HK-2 (cell line): ENCODE data around the gene DUSP11.
"Not testable (repeated sequence)": the region's sequence is repeated elsewhere in the genome, so short reads cannot be mapped to it uniquely, and the experiment has no call there.

Experiments used
- DNase-seq: peaks from one replicate; pipeline ENCODE4 v3.0.0-alpha.2; 2018; ENCODE audit not compliant: unreplicated experiment

DUSP11 gene

GRCh38 chr2:73717695-73718094 lies 62.2 kb downstream of the DUSP11 start:
- DNase-seq, result not testable (repeated sequence)

DNA sequence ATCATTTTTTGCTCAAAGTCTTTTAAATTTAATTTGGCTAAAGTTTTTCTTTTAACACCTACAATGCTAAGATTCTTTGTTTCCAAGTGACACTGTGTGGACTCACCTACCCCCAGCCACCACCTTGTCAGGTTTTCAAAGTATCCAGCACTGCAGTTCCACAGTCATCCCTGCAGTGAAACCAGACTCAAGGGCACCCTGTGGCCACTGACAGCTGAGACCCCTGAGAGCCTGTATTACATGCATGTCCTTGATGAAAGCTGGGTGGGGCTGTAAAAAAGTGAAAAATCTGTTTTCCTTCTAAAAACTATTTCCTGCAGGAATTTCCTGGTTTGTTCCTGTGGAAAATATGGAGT lies 62.7 kb downstream of the DUSP11 start:
- no peak for DNase-seq

DNA sequence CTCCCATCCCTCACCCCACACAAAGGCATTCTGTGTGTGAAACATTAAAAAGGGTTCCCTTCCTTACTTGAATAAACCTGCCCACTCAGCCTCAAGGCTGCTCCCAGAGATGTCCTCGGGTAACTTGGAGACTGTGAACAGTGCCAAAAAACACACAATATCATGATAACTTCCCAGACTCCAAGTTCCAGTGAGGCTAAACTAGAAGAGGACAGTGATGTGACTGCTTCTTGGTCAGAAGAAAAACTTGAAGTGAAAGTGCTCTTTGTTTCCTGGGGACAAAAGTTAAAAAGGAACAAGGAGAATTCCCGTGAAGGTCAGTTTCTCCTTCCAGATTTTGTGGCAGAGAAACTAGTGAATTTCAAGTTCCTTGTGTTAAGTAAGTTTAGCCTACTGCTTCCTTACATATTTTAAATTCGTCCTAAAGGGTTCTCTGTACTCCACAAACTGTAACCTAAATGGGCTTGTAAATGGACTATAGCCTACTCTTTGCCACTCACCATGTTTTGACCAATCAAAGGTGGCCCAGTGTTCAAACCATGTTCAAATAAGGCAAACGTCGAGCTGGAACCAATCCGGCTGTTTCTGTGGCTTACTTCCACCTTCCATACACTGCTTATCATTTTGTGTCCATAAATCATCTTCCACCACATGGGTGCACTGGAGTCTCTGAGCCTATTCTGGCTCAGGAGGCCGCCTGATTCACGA lies 63.2 kb downstream of the DUSP11 start:
- DNase-seq, result no peak

GRCh38 chr2:73714091-73714490 lies 65.8 kb downstream of the DUSP11 start:
- DNase-seq, result no peak
